Left ventricle myocardium inferior (tissue), 1 donor: ENCODE measurements around the gene SEC62. TPM values are rescaled to one million over a fixed set of nuclear protein-coding genes. Genes with fewer than 3 reads are reported as not detected.

Experiments
- DNase-seq: peaks from one replicate; pipeline ENCODE4 v3.0.0-alpha.2; 2020
- H3K27ac ChIP-seq: fragments of 200-600 bp; replicated peaks from 2 replicates; pipeline ENCODE4 v1.8.0; 2021
- H3K27me3 ChIP-seq: fragments of 200-600 bp; 2 replicates; pipeline ENCODE4 v1.8.0; 2021; ENCODE audit warnings: low read depth
- H3K36me3 ChIP-seq: fragments of 200-600 bp; 2 replicates; pipeline ENCODE4 v1.8.0; 2021
- H3K4me1 ChIP-seq: fragments of 200-600 bp; 2 replicates; pipeline ENCODE4 v1.8.0; 2021
- H3K4me3 ChIP-seq: fragments of 200-600 bp; 2 replicates; pipeline ENCODE4 v1.8.0; 2021; ENCODE audit warnings: mild to moderate bottlenecking, moderate library complexity
- H3K9me3 ChIP-seq: fragments of 200-600 bp; replicated peaks from 2 replicates; pipeline ENCODE4 v1.8.0; 2021
- CTCF ChIP-seq: fragments of 200-600 bp; IDR thresholded peaks from 2 replicates; pipeline ENCODE4 v1.8.0; 2021; ENCODE audit warnings: antibody characterized with exemption, mild to moderate bottlenecking, borderline replicate concordance
- intact Hi-C: fragments of 100-400 bp; cut with micrococcal nuclease; formaldehyde crosslinking; loops from one replicate; pipeline ENCODE4 v1.11.0; 2022
- total RNA-seq: library from RNA; stranded (reverse); fragmentation: NEBNext Ultra II Directional; extraction: Animal tissue kit (Norgen Biotek cat#: 25700); gene quantifications from one replicate; pipeline ENCODE4 v1.2.1, GENCODE V29; 2021
- donor health status: DM: no; HTN: yes; CAD: no; lungs with severe emphysema.

SEC62 gene
- total RNA-seq, 1 donor from 2014 or later = 76.5 TPM

GRCh38 chr3:170021083-170021482 lies 54.5 kb downstream of the SEC62 start:
- no peaks in the 10 kb centered on the region for H3K4me1 ChIP-seq
- H3K27me3 ChIP-seq = peaks cover 11% of the 10 kb centered on the region
- intact Hi-C loops = loop anchor here (10.0 kb wide), 1 partner anchor 156 kb away; the partner anchor contains the start of gene LRRC31
- H3K36me3 ChIP-seq = no peaks in the 10 kb centered on the region
- DNase-seq = no peak
- H3K4me3 ChIP-seq = no peak overlapping the region
- H3K9me3 ChIP-seq = no peaks in the 10 kb centered on the region
- peak; percentile 39 for TF ChIP-seq CTCF
- H3K27ac ChIP-seq = no peak overlapping the region

GRCh38 chr3:170022336-170022735 lies 55.7 kb downstream of the SEC62 start:
- intact Hi-C loops = loop anchor here (10.0 kb wide), 1 partner anchor 158 kb away; the partner anchor contains the start of gene LRRC31
- no peaks in the 10 kb centered on the region for H3K4me1 ChIP-seq
- H3K36me3 ChIP-seq = no peaks in the 10 kb centered on the region
- no peak overlapping the region for H3K4me3 ChIP-seq
- peaks cover 11% of the 10 kb centered on the region for H3K27me3 ChIP-seq
- no peak overlapping the region for H3K27ac ChIP-seq
- no peak for TF ChIP-seq CTCF
- no peak for DNase-seq
- no peaks in the 10 kb centered on the region for H3K9me3 ChIP-seq

- Histone ChIP-seq H3K4me3 (no peak overlapping the region), H3K9me3 (no peaks in the 10 kb centered on the region), H3K27me3 (peaks cover 7% of the 10 kb centered on the region), H3K4me1 (no peaks in the 10 kb centered on the region), H3K27ac (no peak overlapping the region), H3K36me3 (no peaks in the 10 kb centered on the region)
- no peak for TF ChIP-seq CTCF
- DNase-seq = no peak
- intact Hi-C loops = loop anchor here (10.0 kb wide), 1 partner anchor 158 kb away; the partner anchor contains the start of gene LRRC31
Measured at GRCh38 chr3:170023165-170023564, 56.6 kb downstream of the SEC62 start.

- H3K4me3 ChIP-seq = no peak overlapping the region
- intact Hi-C loops = loop anchor here (10.0 kb wide), 1 partner anchor 160 kb away; the partner anchor contains the start of gene LRRC31
- no peaks in the 10 kb centered on the region for H3K9me3 ChIP-seq
- no peak for DNase-seq
- H3K27me3 ChIP-seq = peaks cover 6% of the 10 kb centered on the region
- TF ChIP-seq CTCF = no peak
- H3K27ac ChIP-seq = no peak overlapping the region
- no peaks in the 10 kb centered on the region for H3K4me1 ChIP-seq
- no peaks in the 10 kb centered on the region for H3K36me3 ChIP-seq
Measured at GRCh38 chr3:170024581-170024980, 58.0 kb downstream of the SEC62 start.

- Histone ChIP-seq H3K27ac (no peak overlapping the region), H3K9me3 (no peaks in the 10 kb centered on the region), H3K36me3 (no peaks in the 10 kb centered on the region), H3K27me3 (peaks cover 6% of the 10 kb centered on the region), H3K4me3 (no peak overlapping the region), H3K4me1 (no peaks in the 10 kb centered on the region)
- no peak for TF ChIP-seq CTCF
- DNase-seq = no peak
- intact Hi-C loops = loop anchor here (10.0 kb wide), 1 partner anchor 163 kb away; the partner anchor contains the start of gene LRRC31
Measured at GRCh38 chr3:170027233-170028102, 60.9 kb downstream of the SEC62 start.
